Dedifferentiated amniotic fluid mesenchymal stem cell (primary cell): ENCODE results near the gene MRE11.
A peak's percentile ranks its signal among the peaks of the same experiment; 100 is the strongest.
"Not testable (repeated sequence)": the region's sequence is repeated elsewhere in the genome, so short reads cannot be mapped to it uniquely, and the experiment has no call there.

ENCODE experiments used
- DNase-seq: peaks from one replicate; pipeline ENCODE4 v3.0.0-alpha.2; 2016; ENCODE audit errors: extremely low spot score

MRE11 gene

GRCh38 chr11:94424011-94424410 is 69.6 kb downstream of the MRE11 start:
- DNase-seq: no peak

- no peak for DNase-seq
Measured at GRCh38 chr11:94423507-94423906, 70.1 kb downstream of the MRE11 start.

GRCh38 chr11:94418123-94418765 is 75.4 kb downstream of the MRE11 start:
- no peak for DNase-seq

- peak; percentile 54 for DNase-seq
Measured at GRCh38 chr11:94417386-94417987, 76.2 kb downstream of the MRE11 start.

GRCh38 chr11:94405062-94405833 is 88.4 kb downstream of the MRE11 start:
- no peak for DNase-seq

GRCh38 chr11:94402355-94402754 is 91.3 kb downstream of the MRE11 start:
- DNase-seq: no peak

GRCh38 chr11:94401773-94402265 is 91.8 kb downstream of the MRE11 start:
- DNase-seq: no peak

GRCh38 chr11:94400839-94401772 is 92.5 kb downstream of the MRE11 start, which contains the start of gene GPR83:
Gene GPR83 (minus strand): TSS chr11:94401419. CDS start chr11:94401247, 172 bp downstream.
- no peak for DNase-seq

- no peak for DNase-seq
Measured at GRCh38 chr11:94400457-94400838, 93.2 kb downstream of the MRE11 start.

- no peak for DNase-seq
Measured at GRCh38 chr11:94400050-94400449, 93.6 kb downstream of the MRE11 start.

GRCh38 chr11:94398101-94398500 is 95.5 kb downstream of the MRE11 start:
- DNase-seq: no peak

GRCh38 chr11:94396282-94396681 is 97.4 kb downstream of the MRE11 start:
- DNase-seq: no peak

- DNase-seq: not testable (repeated sequence)
Measured at GRCh38 chr11:94391937-94392336, 101.7 kb downstream of the MRE11 start.

- DNase-seq: no peak
Measured at GRCh38 chr11:94379613-94380012, 114.0 kb downstream of the MRE11 start.

GRCh38 chr11:94376841-94377240 is 116.8 kb downstream of the MRE11 start:
- DNase-seq: no peak

- DNase-seq: not testable (repeated sequence)
Measured at GRCh38 chr11:94370576-94370975, 123.1 kb downstream of the MRE11 start.
